Measurements from ENCODE around the gene JARID2.

JARID2 gene

GRCh38 chr6:15246666-15247499, 1.0 kb downstream of the JARID2 start:
- no peak for DNase-seq (ENCODE audit: low read depth, low spot score)

- no peak for DNase-seq (ENCODE audit: low read depth, low spot score)
These were observed 1.9 kb downstream of the JARID2 start for GRCh38 chr6:15247500-15248450.

GRCh38 chr6:15248451-15249370, 2.8 kb downstream of the JARID2 start:
- DNase-seq (ENCODE audit: low read depth, low spot score), result peak; percentile 92

- no peak for DNase-seq (ENCODE audit: low read depth, low spot score)
These were observed 3.6 kb downstream of the JARID2 start for GRCh38 chr6:15249371-15250019.

GRCh38 chr6:15250187-15251168, 4.6 kb downstream of the JARID2 start:
- DNase-seq (ENCODE audit: low read depth, low spot score), result no peak

GRCh38 chr6:15252195-15252594, 6.3 kb downstream of the JARID2 start:
- no peak for DNase-seq (ENCODE audit: low read depth, low spot score)

GRCh38 chr6:15253203-15254022, 7.5 kb downstream of the JARID2 start:
- DNase-seq (ENCODE audit: low read depth, low spot score), result no peak

- DNase-seq (ENCODE audit: low read depth, low spot score), result peak; percentile 48
These were observed 8.5 kb downstream of the JARID2 start for GRCh38 chr6:15254070-15254975.

GRCh38 chr6:15255481-15255880, 9.6 kb downstream of the JARID2 start:
- no peak for DNase-seq (ENCODE audit: low read depth, low spot score)

- DNase-seq (ENCODE audit: low read depth, low spot score), result no peak
These were observed 10.1 kb downstream of the JARID2 start for GRCh38 chr6:15255909-15256395.

- DNase-seq (ENCODE audit: low read depth, low spot score), result no peak
These were observed 10.8 kb downstream of the JARID2 start for GRCh38 chr6:15256538-15257271.

GRCh38 chr6:15257357-15258132, 11.7 kb downstream of the JARID2 start:
- DNase-seq (ENCODE audit: low read depth, low spot score), result no peak

- DNase-seq (ENCODE audit: low read depth, low spot score), result no peak
These were observed 13.9 kb downstream of the JARID2 start for GRCh38 chr6:15259766-15260098.

GRCh38 chr6:15260099-15260821, 14.4 kb downstream of the JARID2 start:
- DNase-seq (ENCODE audit: low read depth, low spot score), result no peak

- no peak for DNase-seq (ENCODE audit: low read depth, low spot score)
These were observed 18.0 kb downstream of the JARID2 start for GRCh38 chr6:15263780-15264374.

Measured in brain pericyte (primary cell).